H1 (cell line): ENCODE results near the gene FAM131A. TPM values are rescaled to one million over a fixed set of nuclear protein-coding genes. Genes with fewer than 3 reads are reported as not detected.
A peak's percentile ranks its signal among the peaks of the same experiment; 100 is the strongest.

Experiments
- ASH2L ChIP-seq: fragments of 200-600, 300-600 bp; sonication (generic); IDR thresholded peaks from one replicate; pipeline ENCODE4 v1.7.1; 2017; ENCODE audit warnings: low read length
- CTCF ChIP-seq, 3 experiments: IDR thresholded peaks; 1 replicate in 2 of 3; 2 replicates in 1 of 3; pipeline versions ENCODE4 v1.5.1 to v1.6.1; 2011; ENCODE audit warnings: low read length in 3 of 3, mild to moderate bottlenecking in 3 of 3, inconsistent platforms in 2 of 3, low read depth in 1 of 3, moderate library complexity in 1 of 3; ENCODE audit not compliant: insufficient read depth in 1 of 3; ENCODE audit errors: control extremely low read depth in 1 of 3
- EGR1 ChIP-seq: IDR thresholded peaks from 2 replicates; pipeline ENCODE4 v1.6.1; 2011; ENCODE audit warnings: low read depth, low read length, borderline replicate concordance
- MAX ChIP-seq: IDR thresholded peaks from 2 replicates; pipeline ENCODE4 v1.6.1; 2012; ENCODE audit warnings: inconsistent platforms
- NANOG ChIP-seq: IDR thresholded peaks from 2 replicates; pipeline ENCODE4 v1.6.1; 2011; ENCODE audit warnings: low read length, low read depth, mild to moderate bottlenecking, inconsistent platforms; ENCODE audit not compliant: insufficient read depth, poor library complexity, severe bottlenecking
- PHF8 ChIP-seq: fragments of 200-600 bp; sonication (generic); conservative IDR thresholded peaks from 2 replicates; pipeline ENCODE4 v1.7.1; 2012; ENCODE audit warnings: low read depth, mild to moderate bottlenecking, inconsistent platforms, low read length, moderate library complexity
- RFX5 ChIP-seq: IDR thresholded peaks from 2 replicates; pipeline ENCODE4 v1.6.1; 2011; ENCODE audit warnings: low read depth, low read length, improper control_type of control experiment, borderline replicate concordance
- SIN3A ChIP-seq, 2 experiments: IDR thresholded peaks in 1 of 2; conservative IDR thresholded peaks in 1 of 2; 2 replicates each; pipeline ENCODE4 v1.6.1; 2011 to 2012; ENCODE audit warnings: low read length in 2 of 2, improper control_type of control experiment in 1 of 2, low read depth in 1 of 2, mild to moderate bottlenecking in 1 of 2
- TAF1 ChIP-seq: IDR thresholded peaks from 2 replicates; pipeline ENCODE4 v1.6.1; 2011; ENCODE audit warnings: mild to moderate bottlenecking, low read depth, low read length
- TBP ChIP-seq: IDR thresholded peaks from 2 replicates; pipeline ENCODE4 v1.6.1; 2011; ENCODE audit warnings: low read depth, low read length, improper control_type of control experiment
- TCF12 ChIP-seq: IDR thresholded peaks from 2 replicates; pipeline ENCODE4 v1.6.1; 2011; ENCODE audit warnings: low read depth, mild to moderate bottlenecking, low read length
- polyA plus RNA-seq, 7 experiments: library from polyadenylated mRNA; depleted of rRNA in 3 of 7; stranded (reverse) in 5 of 7; unstranded in 2 of 7; fragments of >200 nt in 5 of 7; fragments of 200-250 nt in 2 of 7; gene quantifications; 1 replicate in 5 of 7; 2 replicates in 1 of 7; 4 replicates in 1 of 7; pipeline versions ENCODE4 v1.2.1 to v1.2.3, GENCODE V29; 2011 to 2013; ENCODE audit warnings: missing spikeins in 2 of 7, mixed read lengths in 2 of 7
- total RNA-seq: library from RNA; stranded (reverse); fragmentation: NEBNext Ultra II Directional; extraction: Animal tissue kit (Norgen Biotek cat#: 25700); gene quantifications from 2 replicates; pipeline ENCODE4 v1.2.1, GENCODE V29; 2021

The FAM131A gene
- total and polyA plus RNA-seq, 2 of the 8 experiments (the other 6 are each of a cell fraction or from before 2014, with no cell fraction given) = 16.0 to 21.9 TPM

GRCh38 chr3:184338511-184338945 is 1.1 kb downstream of the FAM131A start (continued):
- TF ChIP-seq TBP (peak; percentile 29; the same call in 1 of the 2 replicates), RFX5 (peak; percentile 78), CTCF (IDR thresholded peaks at IDR 0.05; ENCODE audit: control extremely low read depth in 1 of 3, insufficient read depth in 1 of 3, low read depth in 1 of 3, low read length in 3 of 3) (0 out of 4 replicates have a peak, but pooled peaks of 1 of the 3 experiments have one; percentile 7), TAF1 (0 out of 2 replicates have a peak, but pooled peaks have one; percentile 28), MAX (peak; percentile 52), PHF8 (no peak), EGR1 (peak; percentile 86; the same call in 1 of the 2 replicates), TCF12 (no peak), SIN3A (conservative IDR thresholded peaks at IDR 0.05 in 1 of 2, IDR thresholded peaks at IDR 0.05 in 1 of 2; ENCODE audit: low read depth in 1 of 2, low read length in 2 of 2) (peak; percentile 74 to 86; a peak in 3 of 4 replicates), ASH2L (peak; percentile 35), NANOG (no peak)
- TF ChIP-seq, all 59 proteins: peak for 16
